Panc1 (cell line): ENCODE data around the gene ABHD4.

Source experiments
- POLR2AphosphoS5 ChIP-seq: IDR thresholded peaks from 2 replicates; pipeline ENCODE4 v1.6.1; 2012; ENCODE audit warnings: mild to moderate bottlenecking, low read depth, low read length, moderate library complexity
- TF ChIP-seq, protein P1 (sequence below): fragments of 450-650 bp; IDR thresholded peaks from 2 replicates; pipeline ENCODE4 v1.5.1; 2017; ENCODE audit warnings: mild to moderate bottlenecking

DNA sequence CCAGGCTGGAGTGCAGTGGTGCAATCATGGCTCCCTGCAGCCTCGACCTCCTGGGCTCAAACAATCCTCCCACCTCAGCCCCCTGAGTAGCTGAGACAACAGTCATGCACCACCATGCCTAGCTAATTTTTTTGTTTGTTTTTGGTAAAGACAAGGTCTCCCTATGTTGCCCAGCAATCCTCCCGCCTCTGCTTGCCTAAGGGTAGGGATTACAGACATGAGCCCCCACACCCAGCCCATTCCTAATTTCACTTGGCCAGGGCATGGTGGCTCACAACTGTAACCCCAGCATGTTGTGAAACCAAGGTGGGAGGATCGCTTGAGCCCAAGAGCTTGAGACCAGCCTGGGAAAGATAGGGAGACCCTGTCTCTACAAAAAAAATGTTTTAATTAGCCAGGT lies 18.2 kb upstream of the ABHD4 start:
- TF ChIP-seq, protein P1, sequence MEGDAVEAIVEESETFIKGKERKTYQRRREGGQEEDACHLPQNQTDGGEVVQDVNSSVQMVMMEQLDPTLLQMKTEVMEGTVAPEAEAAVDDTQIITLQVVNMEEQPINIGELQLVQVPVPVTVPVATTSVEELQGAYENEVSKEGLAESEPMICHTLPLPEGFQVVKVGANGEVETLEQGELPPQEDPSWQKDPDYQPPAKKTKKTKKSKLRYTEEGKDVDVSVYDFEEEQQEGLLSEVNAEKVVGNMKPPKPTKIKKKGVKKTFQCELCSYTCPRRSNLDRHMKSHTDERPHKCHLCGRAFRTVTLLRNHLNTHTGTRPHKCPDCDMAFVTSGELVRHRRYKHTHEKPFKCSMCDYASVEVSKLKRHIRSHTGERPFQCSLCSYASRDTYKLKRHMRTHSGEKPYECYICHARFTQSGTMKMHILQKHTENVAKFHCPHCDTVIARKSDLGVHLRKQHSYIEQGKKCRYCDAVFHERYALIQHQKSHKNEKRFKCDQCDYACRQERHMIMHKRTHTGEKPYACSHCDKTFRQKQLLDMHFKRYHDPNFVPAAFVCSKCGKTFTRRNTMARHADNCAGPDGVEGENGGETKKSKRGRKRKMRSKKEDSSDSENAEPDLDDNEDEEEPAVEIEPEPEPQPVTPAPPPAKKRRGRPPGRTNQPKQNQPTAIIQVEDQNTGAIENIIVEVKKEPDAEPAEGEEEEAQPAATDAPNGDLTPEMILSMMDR, result no peak
- TF ChIP-seq POLR2AphosphoS5, result no peak
